ENCODE measurements around the gene CFLAR. TPM values are rescaled to one million over a fixed set of nuclear protein-coding genes. Genes with fewer than 3 reads are reported as not detected.

The CFLAR gene
- total and polyA plus RNA-seq, 9 of the 15 experiments (the other 6 are each of a cell fraction or from before 2014, with no cell fraction given) = 27.5 to 102 (median 54.0) TPM

GRCh38 chr2:201126308-201127151 is 10.6 kb downstream of the CFLAR start (continued):
- TF ChIP-seq CHAMP1 (IDR thresholded peaks at IDR 0.05) = no peak
- no peak for TF ChIP-seq CREBBP (IDR thresholded peaks at IDR 0.05; ENCODE audit: low read depth, low read length)
- TF ChIP-seq CHCHD3 (CRISPR knock-in tag; IDR thresholded peaks at IDR 0.05) = no peak
- no peak for TF ChIP-seq BCLAF1 (IDR thresholded peaks at IDR 0.05; ENCODE audit: borderline replicate concordance in 1 of 2, control insufficient read depth in 1 of 2, low read depth in 2 of 2, low read length in 1 of 2)
- TF ChIP-seq FOXK1 (CRISPR knock-in tag; IDR thresholded peaks at IDR 0.05; ENCODE audit: borderline replicate concordance) = no peak
- TF ChIP-seq SNAPC5 (CRISPR knock-in tag; IDR thresholded peaks at IDR 0.05) = peak; percentile 68; the same call in 1 of the 2 replicates
- TF ChIP-seq ZNF584 (CRISPR knock-in tag; IDR thresholded peaks at IDR 0.05; ENCODE audit: low read depth) = peak; percentile 99
- peak; percentile 78 for TF ChIP-seq TFE3 (CRISPR knock-in tag; IDR thresholded peaks at IDR 0.05)
- TF ChIP-seq RCOR1 (IDR thresholded peaks at IDR 0.05; ENCODE audit: borderline replicate concordance in 1 of 2, low read depth in 2 of 2, low read length in 2 of 2) = peak in 1 of 2 experiments; percentile 35; a peak in 1 of 4 replicates
- peak; percentile 100 for TF ChIP-seq ZNF175 (CRISPR knock-in tag; IDR thresholded peaks at IDR 0.05; ENCODE audit: low read depth)
- TF ChIP-seq FOXP1 (CRISPR knock-in tag; IDR thresholded peaks at IDR 0.05) = no peak
- peak; percentile 79; the same call in 1 of the 2 replicates for TF ChIP-seq ZNF717 (CRISPR knock-in tag; IDR thresholded peaks at IDR 0.05)
- no peak for TF ChIP-seq RNF2 (IDR thresholded peaks at IDR 0.05)
- TF ChIP-seq CEBPZ (IDR thresholded peaks at IDR 0.05; ENCODE audit: borderline replicate concordance, low read depth, low read length) = no peak
- TF ChIP-seq ZNF583 (CRISPR knock-in tag; IDR thresholded peaks at IDR 0.05) = peak; percentile 100
- TF ChIP-seq HDGF (IDR thresholded peaks at IDR 0.05) = no peak

Data from K562 (cell line).